IMR-90 (cell line): ENCODE results near the gene ABR. TPM values are rescaled to one million over a fixed set of nuclear protein-coding genes. Genes with fewer than 3 reads are reported as not detected.
"Not testable (repeated sequence)": the region's sequence is repeated elsewhere in the genome, so short reads cannot be mapped to it uniquely, and the experiment has no call there.

Experiments used
- ATAC-seq: fragments of 200-7000 bp; cut with Tn5 transposase; 2 replicates; pipeline ENCODE4 v1.9.1; 2020; ENCODE audit warnings: low read depth, mild to moderate bottlenecking, moderate library complexity
- BruUV-seq: library from RNA; stranded (reverse); fragments of 400-500 nt; replicated peaks from 2 replicates; lab custom pipeline; 2021; lab: Mats Ljungman, UMichigan
- CTCF ChIA-PET: fragments of 300-600 bp; formaldehyde crosslinking; extraction: SDS; loops from one replicate; lab custom pipeline; 2021; ENCODE audit warnings: antibody characterized with exemption; lab: Yijun Ruan, JAX
- POLR2A ChIA-PET: fragments of 300-600 bp; sonication (Branson Sonifier 250); formaldehyde crosslinking; loops from one replicate; lab custom pipeline; 2022; ENCODE audit warnings: antibody characterized with exemption; ENCODE audit not compliant: unreplicated experiment; lab: Charles Lee
- DNase-seq: peaks from one replicate; pipeline ENCODE4 v3.0.0; 2013
- H2AFZ ChIP-seq: replicated peaks from 2 replicates; pipeline ENCODE3; 2013; ENCODE audit warnings: low read length, mild to moderate bottlenecking; ENCODE audit not compliant: poor library complexity
- H2AK5ac ChIP-seq: 2 replicates; pipeline ENCODE4 v1.6.1; 2013; ENCODE audit warnings: low read depth, low read length, inconsistent platforms
- H2AK9ac ChIP-seq: replicated peaks from 2 replicates; pipeline ENCODE3; 2013; ENCODE audit warnings: mild to moderate bottlenecking, low read depth, low read length, moderate library complexity; ENCODE audit not compliant: poor library complexity
- H2BK120ac ChIP-seq: 2 replicates; pipeline ENCODE4 v1.6.1; 2013; ENCODE audit warnings: low read depth, low read length, inconsistent platforms
- H2BK15ac ChIP-seq: 3 replicates; pipeline ENCODE4 v1.6.1; 2013; ENCODE audit warnings: low read depth, low read length, inconsistent platforms
- H2BK20ac ChIP-seq: 2 replicates; pipeline ENCODE4 v1.6.1; 2013; ENCODE audit warnings: low read depth, mild to moderate bottlenecking, inconsistent platforms, low read length, moderate library complexity
- H2BK5ac ChIP-seq: 2 replicates; pipeline ENCODE4 v1.6.1; 2013; ENCODE audit warnings: mild to moderate bottlenecking, low read depth, low read length, inconsistent platforms; ENCODE audit not compliant: poor library complexity, severe bottlenecking
- H3K14ac ChIP-seq: replicated peaks from 2 replicates; pipeline ENCODE4 v1.6.1; 2013; ENCODE audit warnings: low read depth, low read length, inconsistent platforms
- H3K18ac ChIP-seq: 2 replicates; pipeline ENCODE4 v1.6.1; 2013; ENCODE audit warnings: low read depth, low read length, control low read depth
- H3K23ac ChIP-seq: 2 replicates; pipeline ENCODE4 v1.6.1; 2013; ENCODE audit warnings: low read depth, low read length, inconsistent platforms
- H3K27ac ChIP-seq: 2 replicates; pipeline ENCODE4 v1.5.1; 2013; ENCODE audit warnings: mild to moderate bottlenecking, control low read depth, low read length; ENCODE audit not compliant: insufficient read depth
- H3K27me3 ChIP-seq: 2 replicates; pipeline ENCODE4 v1.6.1; 2013; ENCODE audit warnings: low read length; ENCODE audit not compliant: control insufficient read depth, insufficient read depth
- H3K36me3 ChIP-seq: 2 replicates; pipeline ENCODE4 v1.6.1; 2013; ENCODE audit warnings: low read length, mixed read lengths; ENCODE audit not compliant: control insufficient read depth, insufficient read depth
- H3K4ac ChIP-seq: 2 replicates; pipeline ENCODE4 v1.6.1; 2013; ENCODE audit warnings: low read depth, low read length, inconsistent platforms
- H3K4me1 ChIP-seq: 2 replicates; pipeline ENCODE4 v1.6.1; 2013; ENCODE audit warnings: low read length, mixed read lengths; ENCODE audit not compliant: control insufficient read depth, insufficient read depth
- H3K4me2 ChIP-seq: 2 replicates; pipeline ENCODE4 v1.6.1; 2013; ENCODE audit warnings: low read depth, mild to moderate bottlenecking, control low read depth, low read length, moderate library complexity
- H3K4me3 ChIP-seq: 2 replicates; pipeline ENCODE4 v1.5.1; 2013; ENCODE audit warnings: low read depth, mild to moderate bottlenecking, control low read depth, low read length, moderate library complexity; ENCODE audit not compliant: insufficient read depth
- H3K56ac ChIP-seq: 2 replicates; pipeline ENCODE4 v1.6.1; 2013; ENCODE audit warnings: low read length, inconsistent platforms; ENCODE audit not compliant: insufficient read depth; ENCODE audit errors: extremely low read depth
- H3K79me1 ChIP-seq, 2 experiments: 2 replicates each; pipeline ENCODE4 v1.6.1; 2013; ENCODE audit warnings: low read length in 2 of 2, inconsistent platforms in 1 of 2, low read depth in 1 of 2
- H3K9ac ChIP-seq: 2 replicates; pipeline ENCODE4 v1.6.1; 2013; ENCODE audit warnings: low read depth, low read length, control low read depth
- H3K9me1 ChIP-seq: 2 replicates; pipeline ENCODE4 v1.6.1; 2013; ENCODE audit warnings: low read length, inconsistent platforms; ENCODE audit not compliant: insufficient read depth
- H3K9me3 ChIP-seq: 2 replicates; pipeline ENCODE4 v1.6.1; 2013; ENCODE audit warnings: low read length; ENCODE audit not compliant: control insufficient read depth, insufficient read depth
- H4K20me1 ChIP-seq: 2 replicates; pipeline ENCODE4 v1.6.1; 2013; ENCODE audit warnings: low read length, inconsistent platforms; ENCODE audit not compliant: insufficient read depth
- H4K5ac ChIP-seq: 2 replicates; pipeline ENCODE4 v1.6.1; 2013; ENCODE audit warnings: mild to moderate bottlenecking, low read depth, low read length, control low read depth
- H4K8ac ChIP-seq, 2 experiments: 2 replicates each; pipeline ENCODE4 v1.6.1; 2013; ENCODE audit warnings: low read depth in 2 of 2, low read length in 2 of 2, control low read depth in 1 of 2, inconsistent platforms in 1 of 2
- H4K91ac ChIP-seq: 2 replicates; pipeline ENCODE4 v1.6.1; 2013; ENCODE audit warnings: low read depth, low read length, inconsistent platforms; ENCODE audit not compliant: insufficient read depth
- whole genome bisulfite sequencing, 2 experiments: methylation state at CpG; one replicate each; pipeline versions ENCODE4 v1.1.5 to v1.1.7; 2013; ENCODE audit warnings: missing lambda C conversion rate in 2 of 2; ENCODE audit not compliant: insufficient read length in 1 of 2; ENCODE audit errors: extremely low coverage in 2 of 2; 5-methylcytosine and 5-hydroxymethylcytosine counted together
- dilution Hi-C: fragments of 300-500 bp; cut with HindIII; formaldehyde crosslinking; loops from one replicate; pipeline ENCODE4 v1.14.3; 2018; ENCODE audit warnings: low sequenced_read_pairs; ENCODE audit not compliant: unreplicated experiment
- in situ Hi-C: fragments of 300-500 bp; cut with MboI; formaldehyde crosslinking; loops from 3 replicates; pipeline ENCODE4 v1.14.3; 2019; ENCODE audit warnings: low sequenced_read_pairs, inconsistent platforms, mixed read lengths
- intact Hi-C: fragments of 100-400 bp; cut with micrococcal nuclease; formaldehyde crosslinking; loops from 2 replicates; pipeline ENCODE4 v1.10.0; 2022
- polyA plus RNA-seq, 3 experiments: library from polyadenylated mRNA; depleted of rRNA; stranded (reverse); fragments of >200 nt; gene quantifications; 2 replicates each; pipeline ENCODE4 v1.2.3, GENCODE V29; 2012; ENCODE audit warnings: low replicate concordance in 1 of 3
- total RNA-seq: library from RNA; depleted of rRNA; stranded (reverse); fragments of >200 nt; gene quantifications from 2 replicates; pipeline ENCODE4 v1.2.3, GENCODE V29; 2012

Gene ABR
- total and polyA plus RNA-seq, 2 of the 4 experiments (the other 2 are of a cell fraction): 28.3 to 79.7 TPM

DNA sequence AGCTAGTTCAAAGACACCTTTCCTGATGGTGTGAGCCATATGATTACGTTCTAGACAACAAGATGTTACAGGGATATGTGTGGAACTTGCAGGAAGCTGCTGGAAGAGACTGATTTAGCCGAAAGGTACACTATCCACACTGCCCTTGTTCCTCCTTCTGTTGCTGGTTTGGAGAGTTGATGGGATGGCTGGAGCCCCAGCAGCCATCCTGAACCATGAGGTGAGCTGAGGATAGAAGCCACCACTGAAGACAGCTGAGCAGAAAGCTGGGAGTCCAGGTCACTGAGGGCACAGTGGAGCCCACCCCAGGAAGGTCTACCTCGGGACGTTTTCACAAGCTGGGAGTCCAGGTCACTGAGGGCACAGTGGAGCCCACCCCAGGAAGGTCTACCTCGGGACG, 51.3 kb downstream of the ABR start:
- CTCF ChIA-PET, H3K4me1 ChIP-seq, H3K56ac ChIP-seq, H2BK120ac ChIP-seq, H4K8ac ChIP-seq, BruUV-seq, H3K9me3 ChIP-seq, H3K9me1 ChIP-seq, H3K79me1 ChIP-seq, H3K23ac ChIP-seq, DNase-seq, H2AK5ac ChIP-seq, H3K27me3 ChIP-seq, H3K14ac ChIP-seq, intact Hi-C loops, H3K9ac ChIP-seq, H2AK9ac ChIP-seq, H3K18ac ChIP-seq, H2BK15ac ChIP-seq, H4K91ac ChIP-seq, dilution Hi-C loops, H3K27ac ChIP-seq, H3K4ac ChIP-seq, H2AFZ ChIP-seq, H2BK5ac ChIP-seq, H2BK20ac ChIP-seq, ATAC-seq, H3K4me3 ChIP-seq, POLR2A ChIA-PET, H4K5ac ChIP-seq, H3K4me2 ChIP-seq: not testable (repeated sequence)
- in situ Hi-C loops: loop anchor here (10.0 kb wide), 1 partner anchor 46 kb away; the partner anchor contains the start of gene ABR
- peaks cover 14% of the 10 kb centered on the region for H3K36me3 ChIP-seq
- WGBS, 2 experiments: no CpG with 5 or more reads among the region's 6 CpGs
- H4K20me1 ChIP-seq: peaks cover 20% of the 10 kb centered on the region
